PFSK-1 (cell line): ENCODE measurements around the gene RABEP2.
A peak's percentile ranks its signal among the peaks of the same experiment; 100 is the strongest.

Experiments used
- FOXP2 ChIP-seq: optimal IDR thresholded peaks from 2 replicates; pipeline ENCODE3; 2011; ENCODE audit warnings: borderline replicate concordance, control low read depth, inconsistent platforms; ENCODE audit not compliant: insufficient read depth; ENCODE audit errors: extremely low read length, extremely low read depth
- POLR2AphosphoS5 ChIP-seq: IDR thresholded peaks from 2 replicates; pipeline ENCODE4 v1.6.1; 2012; ENCODE audit warnings: low read depth, mild to moderate bottlenecking, control low read depth, low read length, moderate library complexity
- REST ChIP-seq, 2 experiments: IDR thresholded peaks; 2 replicates each; pipeline versions ENCODE4 v1.6.1 to v1.8.0; 2011 to 2012; ENCODE audit warnings: low read depth in 2 of 2, low read length in 2 of 2, control low read depth in 1 of 2, inconsistent platforms in 1 of 2, mild to moderate bottlenecking in 1 of 2, moderate library complexity in 1 of 2; ENCODE audit not compliant: insufficient read depth in 1 of 2
- SIN3A ChIP-seq: IDR thresholded peaks from 2 replicates; pipeline ENCODE4 v1.6.1; 2012; ENCODE audit warnings: mild to moderate bottlenecking, low read length, moderate library complexity, borderline replicate concordance; ENCODE audit not compliant: insufficient read depth
- TAF1 ChIP-seq: IDR thresholded peaks from 2 replicates; pipeline ENCODE4 v1.6.1; 2012; ENCODE audit warnings: low read length, control low read depth, borderline replicate concordance; ENCODE audit not compliant: insufficient read depth

Gene RABEP2

GRCh38 chr16:28879841-28880588, 45.0 kb downstream of the RABEP2 start:
- TF ChIP-seq POLR2AphosphoS5: no peak; the same call in 1 of the 2 replicates
- 0 out of 2 replicates have a peak, but pooled peaks have one; percentile 43 for TF ChIP-seq SIN3A
- no peak for TF ChIP-seq REST (IDR thresholded peaks at IDR 0.05; ENCODE audit: insufficient read depth in 1 of 2, low read depth in 2 of 2, low read length in 2 of 2)
- peak; percentile 67; the same call in 1 of the 2 replicates for TF ChIP-seq TAF1
- no peak for TF ChIP-seq FOXP2

GRCh38 chr16:28879261-28879840, 45.7 kb downstream of the RABEP2 start:
- no peak for TF ChIP-seq REST (IDR thresholded peaks at IDR 0.05; ENCODE audit: insufficient read depth in 1 of 2, low read depth in 2 of 2, low read length in 2 of 2)
- TF ChIP-seq SIN3A: no peak
- TF ChIP-seq POLR2AphosphoS5: peak; percentile 78; the same call in 1 of the 2 replicates

GRCh38 chr16:28878083-28878926, 46.7 kb downstream of the RABEP2 start, which contains the start of gene ATP2A1:
Gene ATP2A1 (plus strand): TSS chr16:28878488. CDS start chr16:28878672, 184 bp downstream.
- TF ChIP-seq POLR2AphosphoS5: no peak

- TF ChIP-seq SIN3A (no peak), REST (IDR thresholded peaks at IDR 0.05; ENCODE audit: insufficient read depth in 1 of 2, low read depth in 2 of 2, low read length in 2 of 2) (no peak), POLR2AphosphoS5 (no peak), FOXP2 (no peak), TAF1 (no peak)
Measured at GRCh38 chr16:28877655-28878000, 47.4 kb downstream of the RABEP2 start.

GRCh38 chr16:28876973-28877654, 47.9 kb downstream of the RABEP2 start:
- TF ChIP-seq TAF1: no peak
- no peak for TF ChIP-seq FOXP2
- TF ChIP-seq POLR2AphosphoS5: no peak; the same call in 1 of the 2 replicates
- no peak for TF ChIP-seq REST (IDR thresholded peaks at IDR 0.05; ENCODE audit: insufficient read depth in 1 of 2, low read depth in 2 of 2, low read length in 2 of 2)
- TF ChIP-seq SIN3A: no peak
